SK-N-SH treated with all-trans-retinoic acid at 6 μM for 48 hours (cell line): ENCODE measurements around the gene PEAK3.
A peak's percentile ranks its signal among the peaks of the same experiment; 100 is the strongest.

ENCODE experiments used
- ATAC-seq: fragments of 200-7000 bp; cut with Tn5 transposase; 3 replicates; pipeline ENCODE4 v1.9.1; 2020; ENCODE audit warnings: mild to moderate bottlenecking, moderate library complexity
- ARNTL ChIP-seq: fragments of 450-650 bp; formaldehyde crosslinking; IDR thresholded peaks from 2 replicates; pipeline ENCODE4 v1.5.0; 2020; ENCODE audit warnings: low read depth, mild to moderate bottlenecking, moderate library complexity, borderline replicate concordance
- BACH2 ChIP-seq: fragments of 250-450 bp; sonication (Bioruptor Pico); IDR thresholded peaks from 2 replicates; pipeline ENCODE4 v1.9.0; 2021; ENCODE audit warnings: mild to moderate bottlenecking, borderline replicate concordance
- CSRNP3 ChIP-seq: fragments of 250-450 bp; sonication (Bioruptor Pico); IDR thresholded peaks from 2 replicates; pipeline ENCODE4 v1.5.1; 2021; ENCODE audit warnings: mild to moderate bottlenecking, moderate library complexity
- ESRRG ChIP-seq: fragments of 250-450 bp; sonication (Bioruptor Pico); IDR thresholded peaks from 2 replicates; pipeline ENCODE4 v1.6.1; 2021; ENCODE audit warnings: mild to moderate bottlenecking
- ISL1 ChIP-seq: fragments of 250-450 bp; sonication (Bioruptor Pico); IDR thresholded peaks from 2 replicates; pipeline ENCODE4 v2.1.2; 2022; ENCODE audit warnings: mild to moderate bottlenecking, moderate library complexity
- OSR1 ChIP-seq: fragments of 250-450 bp; sonication (Bioruptor Pico); IDR thresholded peaks from 2 replicates; pipeline ENCODE4 v1.8.0; 2022; ENCODE audit warnings: moderate library complexity, mild to moderate bottlenecking, inconsistent platforms
- POU6F1 ChIP-seq: fragments of 250-450 bp; sonication (Bioruptor Pico); IDR thresholded peaks from 2 replicates; pipeline ENCODE4 v1.8.0; 2021; ENCODE audit warnings: low read depth, mild to moderate bottlenecking, moderate library complexity, borderline replicate concordance
- SNAI2 ChIP-seq: fragments of 250-450 bp; sonication (Bioruptor Pico); IDR thresholded peaks from 2 replicates; pipeline ENCODE4 v1.5.0; 2020; ENCODE audit warnings: mild to moderate bottlenecking, moderate library complexity
- TCF4 ChIP-seq: fragments of 250-450 bp; sonication (Bioruptor Pico); IDR thresholded peaks from 2 replicates; pipeline ENCODE4 v1.8.0; 2021; ENCODE audit warnings: mild to moderate bottlenecking, moderate library complexity, borderline replicate concordance
- TOX ChIP-seq: fragments of 250-450 bp; sonication (Bioruptor Pico); IDR thresholded peaks from 2 replicates; pipeline ENCODE4 v1.8.0; 2021; ENCODE audit warnings: mild to moderate bottlenecking, moderate library complexity, borderline replicate concordance
- TSHZ2 ChIP-seq: fragments of 250-450 bp; sonication (Bioruptor Pico); IDR thresholded peaks from 2 replicates; pipeline ENCODE4 v1.5.0; 2020; ENCODE audit warnings: mild to moderate bottlenecking, moderate library complexity
- ZC3H10 ChIP-seq: fragments of 250-450 bp; sonication (Bioruptor Pico); IDR thresholded peaks from 2 replicates; pipeline ENCODE4 v1.5.1; 2021; ENCODE audit warnings: mild to moderate bottlenecking, moderate library complexity
- ZNF565 ChIP-seq: fragments of 450-650 bp; formaldehyde crosslinking; conservative IDR thresholded peaks from 2 replicates; pipeline ENCODE4 v1.5.0; 2020; ENCODE audit warnings: low read depth, mild to moderate bottlenecking, moderate library complexity
- ZNF70 ChIP-seq: fragments of 450-650 bp; formaldehyde crosslinking; IDR thresholded peaks from 2 replicates; pipeline ENCODE4 v1.5.0; 2020; ENCODE audit warnings: mild to moderate bottlenecking, moderate library complexity
- ZNF8 ChIP-seq: fragments of 450-650 bp; formaldehyde crosslinking; IDR thresholded peaks from 2 replicates; pipeline ENCODE4 v1.5.0; 2020; ENCODE audit warnings: mild to moderate bottlenecking, moderate library complexity
- TF ChIP-seq, protein P1 (sequence below): fragments of 250-450 bp; sonication (Bioruptor Pico); IDR thresholded peaks from 2 replicates; pipeline ENCODE4 v1.8.0; 2020; ENCODE audit warnings: mild to moderate bottlenecking, moderate library complexity, borderline replicate concordance
- TF ChIP-seq, protein P2 (sequence below): fragments of 250-450 bp; sonication (Bioruptor Pico); IDR thresholded peaks from 2 replicates; pipeline ENCODE4 v1.5.1; 2020; ENCODE audit warnings: low read depth, mild to moderate bottlenecking, moderate library complexity

Gene PEAK3, protein sequence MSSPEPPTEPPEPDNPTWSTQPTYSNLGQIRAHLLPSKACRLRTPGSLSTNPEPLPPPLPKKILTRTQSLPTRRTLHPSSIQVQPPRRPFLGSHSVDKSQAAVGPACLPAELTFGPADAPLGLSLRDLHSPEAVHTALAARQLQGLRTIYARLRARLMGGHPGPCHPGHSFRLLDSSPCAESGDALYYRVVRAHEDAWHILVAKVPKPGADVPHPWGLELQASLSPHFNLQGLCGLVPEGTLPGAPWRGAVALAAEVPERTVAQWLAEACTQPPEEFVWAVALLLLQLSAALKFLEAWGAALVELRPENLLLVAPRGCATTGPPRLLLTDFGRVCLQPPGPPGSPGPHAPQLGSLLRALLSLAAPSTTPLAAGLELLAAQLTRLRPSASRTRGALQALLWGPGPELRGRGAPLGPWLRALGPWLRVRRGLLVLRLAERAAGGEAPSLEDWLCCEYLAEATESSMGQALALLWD

DNA sequence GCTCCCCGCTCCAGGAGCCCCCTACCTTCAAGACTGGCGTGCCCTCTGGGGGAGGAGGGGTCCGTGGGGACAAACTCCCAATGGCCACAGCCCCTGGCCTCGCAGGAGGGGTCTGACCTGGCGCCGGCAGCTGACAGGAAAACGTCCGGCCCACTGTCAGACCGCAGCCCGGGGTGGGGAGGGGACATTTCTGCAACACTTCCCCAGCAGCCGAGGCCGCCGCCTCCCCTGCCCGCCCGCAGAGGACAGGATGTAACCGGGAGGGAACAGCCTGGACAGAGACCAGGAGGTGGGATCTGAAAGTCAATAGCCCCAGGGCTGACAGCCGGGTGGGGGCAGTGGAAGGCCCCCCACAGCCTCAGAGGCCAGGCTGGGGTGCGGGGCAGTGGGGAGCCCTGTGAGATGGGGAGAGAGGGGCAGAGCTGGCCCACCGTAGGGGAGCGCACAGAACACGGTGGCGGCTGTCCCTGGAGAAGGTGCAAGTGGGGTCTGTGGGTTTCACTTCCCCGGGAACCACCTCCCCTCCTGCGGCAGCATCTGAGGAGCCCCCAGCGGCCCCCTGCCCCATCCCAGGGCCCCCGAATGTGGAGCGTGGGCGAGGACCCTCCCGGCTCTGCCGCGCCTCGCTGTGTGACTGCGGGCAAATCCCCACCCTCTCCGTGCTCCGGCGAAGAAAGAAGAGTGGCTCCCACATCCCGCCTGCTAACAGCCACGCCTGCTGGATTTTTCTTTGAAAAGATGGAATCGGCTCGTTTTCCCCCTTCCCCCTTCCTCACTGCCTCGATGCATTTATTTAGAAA, at the start of gene PEAK3:
TSS of gene PEAK3 (minus strand) at position 114 of the 800 bp plus-strand sequence. CDS start 1,244 bp downstream, outside the sequence.
- ATAC-seq: peak; percentile 76
- no peak for TF ChIP-seq ZNF565 (CRISPR knock-in tag)
- TF ChIP-seq, all 23 proteins: peak for 0

GRCh38 chr19:2330632-2331284, 48.8 kb upstream of the PEAK3 start:
- TF ChIP-seq TSHZ2 (CRISPR knock-in tag) (no peak), ZNF8 (no peak), ESRRG (no peak), TOX (CRISPR knock-in tag) (no peak), POU6F1 (CRISPR knock-in tag) (no peak), ZNF70 (no peak), CSRNP3 (CRISPR knock-in tag) (no peak), ISL1 (CRISPR knock-in tag) (no peak), OSR1 (CRISPR knock-in tag) (no peak), ARNTL (CRISPR knock-in tag) (no peak), TCF4 (CRISPR knock-in tag) (no peak)
- TF ChIP-seq, protein P1, sequence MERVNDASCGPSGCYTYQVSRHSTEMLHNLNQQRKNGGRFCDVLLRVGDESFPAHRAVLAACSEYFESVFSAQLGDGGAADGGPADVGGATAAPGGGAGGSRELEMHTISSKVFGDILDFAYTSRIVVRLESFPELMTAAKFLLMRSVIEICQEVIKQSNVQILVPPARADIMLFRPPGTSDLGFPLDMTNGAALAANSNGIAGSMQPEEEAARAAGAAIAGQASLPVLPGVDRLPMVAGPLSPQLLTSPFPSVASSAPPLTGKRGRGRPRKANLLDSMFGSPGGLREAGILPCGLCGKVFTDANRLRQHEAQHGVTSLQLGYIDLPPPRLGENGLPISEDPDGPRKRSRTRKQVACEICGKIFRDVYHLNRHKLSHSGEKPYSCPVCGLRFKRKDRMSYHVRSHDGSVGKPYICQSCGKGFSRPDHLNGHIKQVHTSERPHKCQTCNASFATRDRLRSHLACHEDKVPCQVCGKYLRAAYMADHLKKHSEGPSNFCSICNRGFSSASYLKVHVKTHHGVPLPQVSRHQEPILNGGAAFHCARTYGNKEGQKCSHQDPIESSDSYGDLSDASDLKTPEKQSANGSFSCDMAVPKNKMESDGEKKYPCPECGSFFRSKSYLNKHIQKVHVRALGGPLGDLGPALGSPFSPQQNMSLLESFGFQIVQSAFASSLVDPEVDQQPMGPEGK (CRISPR knock-in tag): no peak
- TF ChIP-seq, protein P2, sequence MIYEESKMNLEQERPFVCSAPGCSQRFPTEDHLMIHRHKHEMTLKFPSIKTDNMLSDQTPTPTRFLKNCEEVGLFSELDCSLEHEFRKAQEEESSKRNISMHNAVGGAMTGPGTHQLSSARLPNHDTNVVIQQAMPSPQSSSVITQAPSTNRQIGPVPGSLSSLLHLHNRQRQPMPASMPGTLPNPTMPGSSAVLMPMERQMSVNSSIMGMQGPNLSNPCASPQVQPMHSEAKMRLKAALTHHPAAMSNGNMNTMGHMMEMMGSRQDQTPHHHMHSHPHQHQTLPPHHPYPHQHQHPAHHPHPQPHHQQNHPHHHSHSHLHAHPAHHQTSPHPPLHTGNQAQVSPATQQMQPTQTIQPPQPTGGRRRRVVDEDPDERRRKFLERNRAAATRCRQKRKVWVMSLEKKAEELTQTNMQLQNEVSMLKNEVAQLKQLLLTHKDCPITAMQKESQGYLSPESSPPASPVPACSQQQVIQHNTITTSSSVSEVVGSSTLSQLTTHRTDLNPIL (CRISPR knock-in tag): no peak
- no peak for ATAC-seq

DNA sequence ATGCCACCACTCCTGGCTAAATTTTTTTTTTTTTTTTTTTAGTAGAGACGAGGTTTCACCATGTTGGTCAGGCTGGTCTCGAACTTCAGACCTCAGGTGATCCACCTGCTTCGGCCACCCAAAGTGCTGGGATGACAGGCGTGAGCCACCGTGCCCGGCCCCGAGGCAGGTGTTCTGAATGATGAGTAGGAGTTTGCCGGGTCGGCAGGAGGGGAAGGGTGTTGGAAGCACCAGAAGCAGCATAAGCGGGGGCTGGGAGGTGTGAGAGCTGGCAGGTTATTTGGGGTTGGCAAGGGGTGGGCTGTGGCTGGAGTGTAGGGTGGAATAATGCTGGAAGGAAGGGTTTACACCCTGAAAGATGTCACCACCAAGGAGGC, 48.3 kb upstream of the PEAK3 start:
- TF ChIP-seq TOX (CRISPR knock-in tag): no peak
- TF ChIP-seq TCF4 (CRISPR knock-in tag): no peak
- no peak for TF ChIP-seq ZNF565 (CRISPR knock-in tag)
- TF ChIP-seq ISL1 (CRISPR knock-in tag): no peak
- no peak for TF ChIP-seq ESRRG
- no peak for ATAC-seq

GRCh38 chr19:2329501-2329916, 47.5 kb upstream of the PEAK3 start:
- TF ChIP-seq ZNF565 (CRISPR knock-in tag) (no peak), ZC3H10 (CRISPR knock-in tag) (no peak), CSRNP3 (CRISPR knock-in tag) (no peak), SNAI2 (no peak), BACH2 (CRISPR knock-in tag) (no peak), TCF4 (CRISPR knock-in tag) (no peak), TOX (CRISPR knock-in tag) (no peak)
- TF ChIP-seq, protein P1 (CRISPR knock-in tag): no peak
- ATAC-seq: no peak
